ENCODE data around the gene DNAH2. TPM values are rescaled to one million over a fixed set of nuclear protein-coding genes. Genes with fewer than 3 reads are reported as not detected.

DNAH2 gene
- total RNA-seq, 1 experiment from 2014 or later: 2.0 TPM

GRCh38 chr17:7797976-7798375 is 80.4 kb downstream of the DNAH2 start:
- BruUV-seq (replicated peaks): no TSS peak
- Histone ChIP-seq H3K9ac (ENCODE audit: low read length) (no peak overlapping the region), H3K27me3 (ENCODE audit: insufficient read depth, low read length) (no peaks in the 10 kb centered on the region), H3K4me3 (replicated peaks in 1 of 2; ENCODE audit: low read depth in 1 of 2, low read length in 2 of 2) (no peak overlapping the region), H2AFZ (ENCODE audit: low read depth, low read length, poor library complexity, severe bottlenecking) (no peak overlapping the region), H3K4me2 (ENCODE audit: low read length) (no peak overlapping the region), H4K20me1 (ENCODE audit: insufficient read depth) (no peaks in the 10 kb centered on the region), H3K9me2 (ENCODE audit: insufficient read depth) (no peaks in the 10 kb centered on the region), H3K79me2 (ENCODE audit: insufficient read depth, low read length) (no peaks in the 10 kb centered on the region), H3K9me3 (ENCODE audit: control insufficient read depth in 1 of 2, insufficient read depth in 1 of 2, low read depth in 1 of 2, low read length in 2 of 2) (no peaks in the 10 kb centered on the region), H3K4me1 (ENCODE audit: control insufficient read depth in 1 of 2, insufficient read depth in 2 of 2, low read length in 2 of 2) (no peaks in the 10 kb centered on the region), H3K27ac (ENCODE audit: low read depth, low read length) (no peak overlapping the region), H3K36me3 (ENCODE audit: control insufficient read depth in 1 of 2, insufficient read depth in 2 of 2, low read length in 2 of 2) (no peaks in the 10 kb centered on the region)
- ATAC-seq (no peak), DNase-seq (ENCODE audit: low read depth, low spot score) (no peak)
- no peak for TF ChIP-seq TCF7L2 (IDR thresholded peaks at IDR 0.05; ENCODE audit: borderline replicate concordance, extremely low read depth, insufficient read depth, insufficient read length)
- TF ChIP-seq POLR2AphosphoS5 (IDR thresholded peaks at IDR 0.05; ENCODE audit: low read depth, low read length): no peak
- no peak for TF ChIP-seq EGR1 (IDR thresholded peaks at IDR 0.05; ENCODE audit: low read depth)
- no peak for TF ChIP-seq POLR2A (IDR thresholded peaks at IDR 0.05; ENCODE audit: borderline replicate concordance, extremely low read depth, insufficient read depth, insufficient read length)
- no peak for TF ChIP-seq REST (IDR thresholded peaks at IDR 0.05; ENCODE audit: low read depth)
- no peak for TF ChIP-seq FOSL1 (IDR thresholded peaks at IDR 0.05; ENCODE audit: low read depth)
- TF ChIP-seq CBX3 (IDR thresholded peaks at IDR 0.05; ENCODE audit: low read depth): no peak
- no peak for TF ChIP-seq ELF1 (IDR thresholded peaks at IDR 0.05; ENCODE audit: borderline replicate concordance, low read depth)
- TF ChIP-seq YY1 (IDR thresholded peaks at IDR 0.05; ENCODE audit: extremely low read depth, insufficient replicate concordance, low read depth, low read length): no peak
- no peak for TF ChIP-seq CTCF (IDR thresholded peaks at IDR 0.05 in 2 of 3, conservative IDR thresholded peaks at IDR 0.05 in 1 of 3; ENCODE audit: borderline replicate concordance in 1 of 3, insufficient read depth in 1 of 3, low read depth in 2 of 3, low read length in 2 of 3)
- TF ChIP-seq CEBPB (IDR thresholded peaks at IDR 0.05; ENCODE audit: low read depth): no peak
- TF ChIP-seq RAD21 (IDR thresholded peaks at IDR 0.05; ENCODE audit: low read depth): no peak
- no peak for TF ChIP-seq ATF3 (IDR thresholded peaks at IDR 0.05)
- TF ChIP-seq MAX (IDR thresholded peaks at IDR 0.05): no peak
- RAD21 ChIA-PET (ENCODE audit: low non-redundant PET in 1 of 2, low total read pairs in 2 of 2, uncharacterized antibody in 2 of 2, unreplicated experiment in 2 of 2): no interaction called here
- intact Hi-C loops (cut with micrococcal nuclease): no loop called here
- CTCF ChIA-PET: no interaction called here
- POLR2A ChIA-PET: no interaction called here
